ENCODE results near the gene ZNF682. TPM values are rescaled to one million over a fixed set of nuclear protein-coding genes. Genes with fewer than 3 reads are reported as not detected.
"Not testable (repeated sequence)": the region's sequence is repeated elsewhere in the genome, so short reads cannot be mapped to it uniquely, and the experiment has no call there.

ZNF682 gene
- total RNA-seq (2014; rRNA removed; shearing (Covaris generic)) (17.4 and 25.1 TPM in 2 replicates), polyA plus RNA-seq (2016; fragmentation: Nextera tagmentation; extraction: Ambion mirVana) (38.3 and 45.1 TPM in 2 replicates)
- long read RNA-seq, partial matches to known transcripts, result 0 of 15 reads
- long read RNA-seq, other reads (novel, unspliced or antisense), result 11 of 15 reads

DNA sequence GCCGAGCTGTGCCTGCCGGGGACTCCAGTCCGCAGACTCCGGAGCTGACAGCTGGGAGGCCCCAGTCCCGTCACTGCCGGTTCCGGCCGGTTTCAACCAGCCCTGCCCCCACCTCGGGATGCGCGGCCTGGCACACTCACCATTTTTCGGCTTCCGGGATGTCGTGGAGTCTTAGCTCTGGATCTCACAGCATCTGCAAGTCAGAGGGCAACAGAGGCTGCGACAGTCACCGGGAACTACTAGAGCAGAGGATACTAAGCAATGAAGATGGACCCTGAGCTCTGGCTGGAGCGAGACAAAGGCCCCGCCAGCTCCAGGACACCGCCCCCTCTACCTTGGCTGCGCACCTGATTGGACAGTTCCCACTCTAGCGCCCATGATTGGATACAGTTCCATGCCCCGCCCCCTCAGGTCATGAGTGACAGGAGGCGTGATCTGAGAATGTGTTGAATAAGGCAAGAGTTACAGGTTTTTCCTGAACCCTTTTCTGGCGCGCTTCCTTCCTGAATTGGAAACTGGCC is at the start of gene ZNF682:
ZNF682 (minus strand) TSS at position 303 of the 521 bp plus-strand sequence; CDS start at position 143, 160 bp downstream.
- Histone ChIP-seq H3K4me3 (peak within 1 kb of the TSS; percentile 87), H3K4me2 (peak within 1 kb of the TSS; percentile 92), H2AFZ (0 out of 2 replicates have a peak within 1 kb of the TSS, but pooled peaks have one; percentile 0), H3K79me2 (replicated peaks; ENCODE audit: insufficient read depth) (peaks cover 46% of the 10 kb centered on the region), H3F3A (replicated peaks; ENCODE audit: low read depth) (no peaks in the 10 kb centered on the region; the same call in 1 of the 2 replicates), H3K4me1 (ENCODE audit: insufficient read depth) (peaks cover 11% of the 10 kb centered on the region), H3K27ac (ENCODE audit: low read depth) (peak within 1 kb of the TSS; percentile 93), H4K20me1 (replicated peaks; ENCODE audit: insufficient read depth) (peaks cover 14% of the 10 kb centered on the region; the same call in 1 of the 2 replicates), H3K27me3 (ENCODE audit: insufficient read depth) (no peaks in the 10 kb centered on the region), H3K36me3 (ENCODE audit: insufficient read depth) (0 out of 2 replicates have a peak, but pooled peaks cover 5% of the 10 kb centered on the region), H3K9me2 (ENCODE audit: insufficient read depth) (no peaks in the 10 kb centered on the region)
- Mint-ChIP-seq H3K4me3 (peak within 1 kb of the TSS; percentile 96), H3K4me1 (peaks cover 10% of the 10 kb centered on the region), H3K9me3 (peaks cover 6% of the 10 kb centered on the region; the same call in 2 of the 3 replicates), H3K27me3 (ENCODE audit: insufficient read depth, low read depth, poor library complexity) (peaks cover 4% of the 10 kb centered on the region), H3K36me3 (ENCODE audit: low read depth) (peaks cover 16% of the 10 kb centered on the region), H3K27ac (peak within 1 kb of the TSS; percentile 99)
- peak; percentile 94 for TF ChIP-seq POLR2AphosphoS5 (IDR thresholded peaks at IDR 0.05; ENCODE audit: low read depth)
- TF ChIP-seq ZNF114 (CRISPR knock-in tag; IDR thresholded peaks at IDR 0.05), result no peak
- TF ChIP-seq, protein P1, sequence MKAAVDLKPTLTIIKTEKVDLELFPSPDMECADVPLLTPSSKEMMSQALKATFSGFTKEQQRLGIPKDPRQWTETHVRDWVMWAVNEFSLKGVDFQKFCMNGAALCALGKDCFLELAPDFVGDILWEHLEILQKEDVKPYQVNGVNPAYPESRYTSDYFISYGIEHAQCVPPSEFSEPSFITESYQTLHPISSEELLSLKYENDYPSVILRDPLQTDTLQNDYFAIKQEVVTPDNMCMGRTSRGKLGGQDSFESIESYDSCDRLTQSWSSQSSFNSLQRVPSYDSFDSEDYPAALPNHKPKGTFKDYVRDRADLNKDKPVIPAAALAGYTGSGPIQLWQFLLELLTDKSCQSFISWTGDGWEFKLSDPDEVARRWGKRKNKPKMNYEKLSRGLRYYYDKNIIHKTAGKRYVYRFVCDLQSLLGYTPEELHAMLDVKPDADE (IDR thresholded peaks at IDR 0.05), result 0 out of 2 replicates have a peak, but pooled peaks have one; percentile 14
- TF ChIP-seq JUNB (IDR thresholded peaks at IDR 0.05; ENCODE audit: unreplicated experiment), result no peak
- no peak for TF ChIP-seq STAT1 (IDR thresholded peaks at IDR 0.05; ENCODE audit: unreplicated experiment)
- TF ChIP-seq, protein P2, sequence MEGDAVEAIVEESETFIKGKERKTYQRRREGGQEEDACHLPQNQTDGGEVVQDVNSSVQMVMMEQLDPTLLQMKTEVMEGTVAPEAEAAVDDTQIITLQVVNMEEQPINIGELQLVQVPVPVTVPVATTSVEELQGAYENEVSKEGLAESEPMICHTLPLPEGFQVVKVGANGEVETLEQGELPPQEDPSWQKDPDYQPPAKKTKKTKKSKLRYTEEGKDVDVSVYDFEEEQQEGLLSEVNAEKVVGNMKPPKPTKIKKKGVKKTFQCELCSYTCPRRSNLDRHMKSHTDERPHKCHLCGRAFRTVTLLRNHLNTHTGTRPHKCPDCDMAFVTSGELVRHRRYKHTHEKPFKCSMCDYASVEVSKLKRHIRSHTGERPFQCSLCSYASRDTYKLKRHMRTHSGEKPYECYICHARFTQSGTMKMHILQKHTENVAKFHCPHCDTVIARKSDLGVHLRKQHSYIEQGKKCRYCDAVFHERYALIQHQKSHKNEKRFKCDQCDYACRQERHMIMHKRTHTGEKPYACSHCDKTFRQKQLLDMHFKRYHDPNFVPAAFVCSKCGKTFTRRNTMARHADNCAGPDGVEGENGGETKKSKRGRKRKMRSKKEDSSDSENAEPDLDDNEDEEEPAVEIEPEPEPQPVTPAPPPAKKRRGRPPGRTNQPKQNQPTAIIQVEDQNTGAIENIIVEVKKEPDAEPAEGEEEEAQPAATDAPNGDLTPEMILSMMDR (conservative IDR thresholded peaks at IDR 0.05; ENCODE audit: low read depth in 2 of 2), result no peak
- no peak for TF ChIP-seq ZNF331 (CRISPR knock-in tag; IDR thresholded peaks at IDR 0.05; ENCODE audit: low read depth)
- peak; percentile 32; the same call in 1 of the 2 replicates for TF ChIP-seq CREB1 (CRISPR knock-in tag; IDR thresholded peaks at IDR 0.05; ENCODE audit: low read depth)
- no peak for TF ChIP-seq NANOG (IDR thresholded peaks at IDR 0.05; ENCODE audit: borderline replicate concordance)
- peak; percentile 100 for DNase-seq (ENCODE audit: low spot score)
- peak; percentile 99 for ATAC-seq

DNA sequence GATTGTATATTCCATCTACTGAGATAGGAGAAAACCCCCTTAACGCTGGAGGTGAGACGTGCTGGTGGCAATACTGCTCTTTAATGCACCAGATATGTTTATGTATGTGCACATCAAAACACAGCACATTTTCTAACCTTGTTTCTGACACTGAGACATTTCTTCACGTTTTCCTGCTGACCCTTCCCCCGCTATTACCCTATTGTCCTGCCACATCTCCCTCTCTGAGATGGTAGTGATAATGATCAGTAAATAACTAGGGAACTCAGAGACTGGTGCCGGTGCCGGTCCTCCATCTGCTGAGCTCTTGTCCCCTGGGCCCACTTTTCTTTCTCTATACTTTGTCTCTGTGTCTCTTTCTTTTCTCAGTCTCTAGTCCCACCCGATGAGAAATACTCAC is 43.6 kb upstream of the ZNF682 start:
- peak overlapping the region; percentile 92 for H3K4me3 ChIP-seq
- not testable (repeated sequence) for H2AFZ ChIP-seq; ATAC-seq; H3K9me3 Mint-ChIP-seq; H3F3A ChIP-seq (replicated peaks; ENCODE audit: low read depth); H3K27me3 ChIP-seq (ENCODE audit: insufficient read depth); H3K9me2 ChIP-seq (ENCODE audit: insufficient read depth)
- peak overlapping the region; percentile 92 for H3K27ac Mint-ChIP-seq
- H3K4me3 Mint-ChIP-seq, result peak overlapping the region; percentile 99
- H3K79me2 ChIP-seq (replicated peaks; ENCODE audit: insufficient read depth), result peaks cover 100% of the 10 kb centered on the region
- peak overlapping the region; percentile 95 for H3K4me2 ChIP-seq
- peak; percentile 37 for DNase-seq (ENCODE audit: low spot score)
- H3K36me3 ChIP-seq (ENCODE audit: insufficient read depth), result peaks cover 16% of the 10 kb centered on the region; the same call in 1 of the 2 replicates
- H3K4me1 ChIP-seq (ENCODE audit: insufficient read depth), result peaks cover 81% of the 10 kb centered on the region
- H3K27ac ChIP-seq (ENCODE audit: low read depth), result peak overlapping the region; percentile 89
- peaks cover 19% of the 10 kb centered on the region for H3K27me3 Mint-ChIP-seq (ENCODE audit: insufficient read depth, low read depth, poor library complexity)
- peaks cover 66% of the 10 kb centered on the region for H3K36me3 Mint-ChIP-seq (ENCODE audit: low read depth)
- peaks cover 56% of the 10 kb centered on the region for H4K20me1 ChIP-seq (replicated peaks; ENCODE audit: insufficient read depth)
- H3K4me1 Mint-ChIP-seq, result peaks cover 62% of the 10 kb centered on the region

DNA sequence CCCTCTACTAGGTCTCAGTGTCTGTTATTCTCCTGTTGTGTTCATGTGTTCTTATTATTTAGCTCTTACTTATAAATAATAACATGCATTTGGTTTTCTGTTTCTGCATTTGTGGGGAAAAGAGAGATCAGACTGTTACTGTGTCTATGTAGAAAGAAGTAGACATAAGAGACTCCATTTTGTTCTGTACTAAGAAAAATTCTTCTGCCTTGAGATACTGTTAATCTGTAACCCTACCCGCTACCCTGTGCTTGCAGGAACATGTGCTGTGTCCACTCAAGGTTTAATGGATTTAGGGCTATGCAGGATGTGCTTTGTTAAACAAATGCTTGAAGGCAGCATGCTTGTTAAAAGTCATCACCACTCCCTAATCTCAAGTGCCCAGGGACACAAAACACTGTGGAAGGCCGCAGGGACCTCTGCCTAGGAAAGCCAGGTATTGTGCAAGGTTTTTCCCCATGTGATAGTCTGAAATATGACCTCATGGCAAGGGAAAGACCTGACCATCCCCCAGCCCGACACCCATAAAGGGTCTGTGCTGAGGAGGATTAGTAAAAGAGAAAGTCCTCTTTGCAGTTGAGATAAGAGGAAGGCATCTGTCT is 43.0 kb upstream of the ZNF682 start:
- H3K27me3 ChIP-seq (ENCODE audit: insufficient read depth); H3K9me3 Mint-ChIP-seq; H3F3A ChIP-seq (replicated peaks; ENCODE audit: low read depth); H2AFZ ChIP-seq; ATAC-seq; H3K9me2 ChIP-seq (ENCODE audit: insufficient read depth): not testable (repeated sequence)
- Histone ChIP-seq H3K4me2 (peak overlapping the region; percentile 95), H3K79me2 (replicated peaks; ENCODE audit: insufficient read depth) (peaks cover 95% of the 10 kb centered on the region), H3K27ac (ENCODE audit: low read depth) (peak overlapping the region; percentile 89), H4K20me1 (replicated peaks; ENCODE audit: insufficient read depth) (peaks cover 53% of the 10 kb centered on the region), H3K4me3 (peak overlapping the region; percentile 92), H3K36me3 (ENCODE audit: insufficient read depth) (peaks cover 16% of the 10 kb centered on the region; the same call in 1 of the 2 replicates), H3K4me1 (ENCODE audit: insufficient read depth) (peaks cover 75% of the 10 kb centered on the region)
- H3K4me1 Mint-ChIP-seq, result peaks cover 59% of the 10 kb centered on the region
- H3K4me3 Mint-ChIP-seq, result peak overlapping the region; percentile 99
- peak; percentile 59 for DNase-seq (ENCODE audit: low spot score)
- peak overlapping the region; percentile 92 for H3K27ac Mint-ChIP-seq
- H3K36me3 Mint-ChIP-seq (ENCODE audit: low read depth), result peaks cover 61% of the 10 kb centered on the region
- peaks cover 22% of the 10 kb centered on the region for H3K27me3 Mint-ChIP-seq (ENCODE audit: insufficient read depth, low read depth, poor library complexity)
